Kidney tubule cell (primary cell): ENCODE measurements around the gene ABCA2.
A peak's percentile ranks its signal among the peaks of the same experiment; 100 is the strongest.
"Not testable (repeated sequence)": the region's sequence is repeated elsewhere in the genome, so short reads cannot be mapped to it uniquely, and the experiment has no call there.

Experiments
- DNase-seq: peaks from one replicate; pipeline ENCODE4 v3.0.0-alpha.2; 2018; ENCODE audit warnings: low spot score

ABCA2 gene

GRCh38 chr9:137046088-137046787 is 18.2 kb upstream of the ABCA2 start, which contains the start of gene NPDC1:
NPDC1 (minus strand) TSS chr9:137046177; CDS start chr9:137045989, 188 bp downstream.
- peak; percentile 85 for DNase-seq

- DNase-seq, result peak; percentile 54
Measured at GRCh38 chr9:137045294-137046087, 17.5 kb upstream of the ABCA2 start.

GRCh38 chr9:137044502-137045177 is 16.6 kb upstream of the ABCA2 start:
- DNase-seq, result peak; percentile 76

GRCh38 chr9:137044037-137044436 is 16.0 kb upstream of the ABCA2 start:
- peak; percentile 29 for DNase-seq

GRCh38 chr9:137042751-137043727 is 15.0 kb upstream of the ABCA2 start:
- DNase-seq, result no peak

GRCh38 chr9:137041124-137041523 is 13.1 kb upstream of the ABCA2 start:
- no peak for DNase-seq

- DNase-seq, result no peak
Measured at GRCh38 chr9:137040568-137040967, 12.5 kb upstream of the ABCA2 start.

- DNase-seq, result no peak
Measured at GRCh38 chr9:137039611-137040366, 11.8 kb upstream of the ABCA2 start.

GRCh38 chr9:137038916-137039315 is 10.9 kb upstream of the ABCA2 start:
- no peak for DNase-seq

GRCh38 chr9:137037483-137037882 is 9.4 kb upstream of the ABCA2 start:
- DNase-seq, result no peak

- no peak for DNase-seq
Measured at GRCh38 chr9:137037035-137037434, 9.0 kb upstream of the ABCA2 start.

- DNase-seq, result no peak
Measured at GRCh38 chr9:137035937-137036336, 7.9 kb upstream of the ABCA2 start.

GRCh38 chr9:137035507-137035834 is 7.4 kb upstream of the ABCA2 start:
- no peak for DNase-seq

GRCh38 chr9:137034709-137035506 is 6.9 kb upstream of the ABCA2 start:
- DNase-seq, result peak; percentile 79

GRCh38 chr9:137034039-137034708 is 6.1 kb upstream of the ABCA2 start:
- DNase-seq, result no peak

GRCh38 chr9:137033481-137033880 is 5.4 kb upstream of the ABCA2 start:
- not testable (repeated sequence) for DNase-seq

GRCh38 chr9:137032858-137033257 is 4.8 kb upstream of the ABCA2 start:
- no peak for DNase-seq

- no peak for DNase-seq
Measured at GRCh38 chr9:137031904-137032640, 4.0 kb upstream of the ABCA2 start, which contains the start of gene FUT7. FUT7 (minus strand) TSS chr9:137032088; CDS start chr9:137031991, 97 bp downstream.
